ENCODE results near the gene ZNF112.
"Not testable (repeated sequence)": the region's sequence is repeated elsewhere in the genome, so short reads cannot be mapped to it uniquely, and the experiment has no call there.

The ZNF112 gene

DNA sequence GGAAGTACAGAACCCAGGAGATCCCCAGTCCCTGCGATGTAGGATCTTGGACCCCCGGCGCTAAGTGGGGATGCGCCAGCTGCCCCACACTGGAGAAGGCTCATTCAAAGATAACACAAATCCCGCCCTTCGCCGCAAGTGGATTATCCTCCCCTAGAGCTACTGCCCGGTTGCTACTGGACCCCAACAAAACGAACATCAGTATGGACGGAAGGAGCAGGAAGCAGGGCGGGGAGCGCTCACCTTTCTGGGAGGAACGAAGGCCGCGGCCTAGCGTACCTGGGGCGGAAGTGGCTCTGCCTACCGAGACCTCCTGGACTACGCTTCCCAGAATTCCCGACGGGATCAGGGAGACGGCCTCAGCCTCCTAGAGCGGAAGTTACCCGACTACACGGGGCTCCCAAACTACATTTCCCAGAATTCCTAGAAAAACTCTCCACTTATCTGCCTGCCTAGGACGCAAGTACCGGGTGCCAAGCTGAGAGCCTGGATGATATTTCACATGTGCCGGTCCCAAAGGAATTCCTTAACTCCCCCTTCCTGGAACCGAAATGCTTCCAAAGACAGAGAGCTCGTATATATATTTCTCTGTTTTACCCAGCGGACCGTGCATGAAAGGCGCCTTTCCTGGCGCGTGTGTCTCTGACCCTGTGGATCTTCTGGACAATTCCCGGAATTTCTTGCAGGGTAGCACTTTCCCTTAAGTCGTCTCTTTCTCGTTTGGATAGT lies at the start of gene ZNF112:
Gene ZNF112 (minus strand): TSS at position 298 of the 729 bp plus-strand sequence. CDS start 16,141 bp downstream, outside the sequence.
- peak; percentile 67 for DNase-seq

- peak; percentile 90 for DNase-seq
Measured at GRCh38 chr19:44401139-44402115, 44.9 kb upstream of the ZNF112 start, which contains the start of gene ZNF285. TSS of gene ZNF285 (minus strand) at chr19:44401608. CDS start at chr19:44397213, 4,395 bp downstream.

DNA sequence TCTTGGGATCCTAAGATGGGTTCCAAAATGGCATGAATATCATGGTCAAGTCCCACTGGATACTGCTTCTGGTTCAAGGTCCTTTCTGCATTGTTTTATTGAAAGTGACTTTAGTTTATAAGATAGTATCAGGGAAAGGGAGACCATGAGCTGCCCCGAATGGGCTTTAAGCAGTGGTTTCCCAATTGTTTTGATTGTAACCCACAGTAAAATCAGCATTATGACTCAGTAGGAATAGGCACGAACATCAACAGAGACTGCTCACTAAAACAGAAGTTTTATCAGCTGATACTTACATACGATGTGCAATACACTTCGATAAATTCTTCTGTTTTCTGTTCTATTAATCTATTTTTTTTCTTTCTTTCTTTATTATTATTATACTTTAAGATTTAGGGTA lies 32.8 kb upstream of the ZNF112 start:
- not testable (repeated sequence) for DNase-seq

DNA sequence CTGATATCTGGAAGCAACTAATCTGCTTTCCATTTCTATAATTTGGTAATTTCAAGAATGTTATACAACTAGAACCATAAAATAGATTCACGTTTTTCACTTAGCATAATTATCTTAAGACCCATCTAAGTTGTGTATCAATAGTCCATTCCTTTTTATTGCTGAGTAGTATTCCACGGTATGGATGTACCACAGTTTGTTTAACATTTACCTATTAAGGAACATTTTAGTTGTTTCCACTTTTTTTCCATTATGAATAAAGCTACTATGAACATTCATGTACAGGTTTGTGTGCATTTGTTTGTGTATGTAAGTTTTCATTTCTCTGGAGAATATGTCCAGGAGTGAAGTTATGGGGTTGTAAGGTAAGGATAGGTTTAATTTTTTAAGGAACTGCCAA lies 18.3 kb upstream of the ZNF112 start:
- no peak for DNase-seq

DNA sequence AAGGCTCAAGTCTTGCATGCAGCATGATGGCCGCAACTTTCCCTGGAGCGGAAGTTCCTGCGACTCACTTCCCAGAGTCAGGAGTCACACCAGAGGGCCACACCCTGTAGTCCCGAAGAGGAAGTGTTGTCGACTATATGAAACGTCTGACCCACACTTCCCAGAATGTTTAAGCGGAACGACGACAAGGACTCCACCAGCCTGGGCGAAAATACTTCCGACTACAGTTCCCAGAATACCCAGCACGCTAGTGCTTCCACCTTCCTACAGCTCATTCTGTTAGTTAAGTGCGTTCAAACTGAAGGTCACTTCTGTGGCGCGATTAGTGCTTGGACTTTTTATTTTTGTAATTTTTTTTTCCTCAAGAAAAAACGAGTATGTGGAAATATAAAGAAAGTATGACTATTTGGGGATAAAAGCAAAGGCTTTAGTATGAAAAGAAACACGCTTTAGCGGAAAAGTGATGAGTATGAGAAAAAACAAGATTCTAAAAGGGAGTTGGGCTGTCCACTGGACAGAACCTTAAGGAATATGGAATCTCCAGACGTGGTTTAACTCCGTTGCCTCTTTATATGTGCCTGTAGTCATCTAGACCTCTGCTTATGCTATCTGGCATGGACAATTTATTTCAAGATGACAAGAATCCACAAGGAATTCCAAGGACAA lies 15.5 kb upstream of the ZNF112 start:
- no peak for DNase-seq

DNA sequence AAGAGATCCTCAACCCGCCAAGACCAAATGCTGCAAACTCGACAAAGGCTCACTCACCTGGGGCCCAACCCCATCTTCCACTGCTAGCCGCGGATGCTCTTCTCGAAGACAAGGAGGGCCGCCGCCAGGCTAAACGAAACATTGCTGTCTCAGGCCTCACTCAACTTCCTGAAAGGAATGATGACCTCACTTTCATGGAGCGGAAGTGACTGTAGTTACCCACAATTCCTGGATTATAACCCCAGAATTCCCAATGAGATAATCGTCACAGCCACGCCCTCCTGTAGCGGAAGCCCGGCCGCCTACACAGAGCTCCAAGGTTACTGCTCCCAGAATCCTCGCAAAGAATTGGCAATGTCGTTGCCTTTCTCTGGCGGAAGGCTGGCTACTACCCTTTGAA lies 10.5 kb upstream of the ZNF112 start:
- DNase-seq, result no peak

GRCh38 chr19:44346556-44346955 lies 9.9 kb downstream of the ZNF112 start:
- DNase-seq, result no peak

DNA sequence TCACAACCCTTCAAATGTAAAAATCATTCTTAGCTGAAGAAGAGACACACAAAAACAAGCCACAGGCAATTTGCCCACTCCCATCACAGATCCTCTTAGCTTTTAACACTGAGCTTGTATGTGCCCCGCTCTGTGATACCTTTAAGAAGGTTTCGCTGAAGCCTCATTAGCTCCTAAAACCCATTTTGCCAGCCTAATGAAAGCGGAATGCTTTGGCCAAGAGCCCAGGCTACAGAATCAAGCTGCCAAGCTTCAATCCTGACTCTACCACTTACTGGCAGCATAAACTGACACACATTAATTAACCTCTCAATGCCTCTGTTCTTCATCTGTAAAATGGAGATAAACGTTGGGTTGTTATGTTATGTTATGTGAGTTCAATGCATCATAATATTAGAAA lies 10.5 kb downstream of the ZNF112 start:
- peak; percentile 71 for DNase-seq

DNA sequence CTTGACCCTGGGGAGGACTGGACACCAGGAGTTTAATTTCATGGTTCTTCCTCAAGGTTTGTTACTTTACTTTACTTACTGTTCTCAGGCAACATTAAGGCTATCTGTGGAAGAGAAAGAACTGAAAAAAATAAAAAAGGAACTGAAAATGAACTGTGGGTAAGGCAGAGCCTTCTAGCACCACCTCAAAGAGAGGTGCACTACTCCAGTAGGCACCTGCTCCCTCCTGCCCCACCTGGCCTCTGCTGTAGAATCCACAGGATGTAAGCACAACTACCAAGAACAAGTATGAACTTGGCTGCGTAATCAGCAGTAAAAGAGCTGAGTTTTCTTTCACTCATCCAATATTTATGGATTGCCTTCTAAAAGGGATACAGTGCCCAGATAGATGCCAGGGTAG lies 12.2 kb downstream of the ZNF112 start:
- DNase-seq, result peak; percentile 87

DNA sequence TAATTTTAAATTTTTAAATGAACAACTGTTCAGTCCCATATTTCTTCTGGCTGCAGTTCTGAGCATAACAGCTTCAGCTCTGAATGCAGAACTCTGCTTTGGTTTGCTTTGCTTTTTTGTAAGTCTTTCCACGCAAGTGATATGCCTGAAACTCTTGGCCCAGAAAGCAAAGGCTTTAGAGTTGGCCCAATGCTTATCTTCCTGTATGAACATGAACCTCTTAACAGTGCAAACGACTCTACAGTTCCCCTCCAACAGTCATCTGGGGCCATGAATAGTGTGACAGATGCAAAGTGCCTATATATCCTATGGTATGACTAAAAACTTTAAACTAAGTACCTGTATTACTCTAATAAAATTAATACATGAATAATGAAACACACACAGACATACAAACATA lies 14.7 kb downstream of the ZNF112 start:
- no peak for DNase-seq

DNA sequence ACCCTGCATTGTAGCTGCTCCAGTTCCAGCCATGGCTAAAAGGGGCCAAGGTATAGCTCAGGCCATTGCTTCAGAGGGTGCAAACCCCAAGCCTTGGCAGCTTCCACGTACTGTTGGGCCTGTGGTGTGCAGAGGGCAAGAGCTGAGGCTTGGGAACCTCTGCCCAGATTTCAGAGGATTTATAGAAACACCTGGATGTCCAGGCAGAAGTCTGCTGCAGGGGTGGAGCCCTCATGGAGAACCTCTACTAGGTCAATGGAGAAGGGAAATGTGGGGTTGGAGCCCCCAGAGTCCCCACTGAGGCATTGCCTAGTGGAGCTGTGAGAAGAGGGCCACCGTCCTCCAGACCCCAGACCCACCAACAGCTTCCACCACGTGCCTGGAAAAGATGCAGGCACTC lies 21.8 kb downstream of the ZNF112 start:
- not testable (repeated sequence) for DNase-seq

- DNase-seq, result no peak
Measured at GRCh38 chr19:44332145-44332544, 24.3 kb downstream of the ZNF112 start.

DNA sequence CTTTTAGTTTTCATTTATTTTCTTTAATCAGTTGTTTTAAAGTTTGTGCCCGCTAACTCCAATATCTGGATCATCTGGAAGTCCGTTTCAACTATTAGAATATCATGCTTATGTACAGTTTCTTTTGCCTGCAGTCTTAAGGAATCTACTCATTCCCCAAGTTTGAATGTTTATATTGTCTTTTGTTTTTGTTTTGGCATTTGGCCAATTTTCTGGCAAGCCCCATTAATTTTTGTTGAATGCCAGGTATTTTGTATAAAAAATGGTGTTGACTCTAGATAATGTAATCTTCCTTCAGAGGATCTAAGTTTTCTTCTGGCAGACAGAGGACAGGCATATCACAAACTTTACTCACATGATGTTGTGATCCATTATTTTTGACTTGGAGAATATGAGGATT lies 40.6 kb downstream of the ZNF112 start:
- no peak for DNase-seq

DNA sequence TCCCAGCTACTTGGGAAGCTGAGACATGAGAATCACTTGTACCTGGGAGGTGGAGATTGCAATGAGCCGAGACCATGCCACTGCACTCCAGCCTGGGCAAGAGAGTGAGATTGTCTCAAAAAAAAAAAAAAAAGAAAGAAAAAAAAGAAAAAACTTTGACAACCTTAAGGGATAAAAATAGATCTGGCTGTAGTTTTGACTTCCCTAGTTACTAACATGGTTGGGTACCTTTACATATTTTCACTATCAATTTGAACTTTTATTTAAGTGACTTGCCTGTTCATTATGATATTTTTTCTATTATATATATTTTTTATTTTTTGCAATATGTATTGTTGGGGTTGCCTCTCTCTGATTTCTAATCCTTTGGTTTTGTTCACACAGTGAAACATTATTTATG lies 43.2 kb downstream of the ZNF112 start:
- DNase-seq, result no peak

DNA sequence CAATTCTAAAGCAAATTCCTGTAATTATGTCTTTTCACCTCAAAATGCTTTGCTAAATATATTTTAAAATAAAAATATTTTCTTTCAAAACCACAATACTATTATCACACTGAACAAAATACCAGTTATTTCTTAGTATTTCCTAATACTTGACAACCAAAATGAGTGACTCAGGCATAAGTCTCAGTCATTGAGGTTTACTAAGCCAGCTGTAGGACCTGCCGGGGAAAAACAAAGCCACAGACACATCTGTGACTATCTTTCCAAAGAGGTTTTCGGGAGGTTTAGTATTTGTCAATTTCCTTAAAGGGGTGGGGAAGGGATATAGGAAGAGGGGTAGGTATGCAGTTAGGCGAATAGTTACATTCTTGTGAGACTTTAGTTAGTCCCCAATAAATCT lies 48.5 kb downstream of the ZNF112 start:
- DNase-seq, result no peak

GRCh38 chr19:44306283-44306682 lies 50.2 kb downstream of the ZNF112 start:
- DNase-seq, result no peak

DNA sequence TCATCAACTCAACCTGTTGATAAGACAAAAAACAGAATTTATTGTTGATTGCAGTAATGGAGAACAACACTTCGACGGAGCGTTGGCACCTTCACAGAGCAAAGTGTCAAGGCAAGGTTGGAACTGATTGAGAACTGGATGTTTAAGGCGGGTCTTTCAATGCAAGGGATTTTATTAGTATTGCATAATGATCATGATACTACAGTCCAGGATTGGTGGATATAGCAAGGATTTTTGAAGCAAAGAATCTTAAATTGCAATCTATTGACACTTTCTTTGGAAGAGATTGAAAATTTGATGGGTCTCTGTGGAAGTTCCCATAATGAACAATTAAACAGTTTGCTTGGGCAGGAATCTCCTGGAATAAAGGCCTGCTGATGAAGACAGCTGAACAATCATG lies 51.0 kb downstream of the ZNF112 start:
- DNase-seq, result no peak

DNA sequence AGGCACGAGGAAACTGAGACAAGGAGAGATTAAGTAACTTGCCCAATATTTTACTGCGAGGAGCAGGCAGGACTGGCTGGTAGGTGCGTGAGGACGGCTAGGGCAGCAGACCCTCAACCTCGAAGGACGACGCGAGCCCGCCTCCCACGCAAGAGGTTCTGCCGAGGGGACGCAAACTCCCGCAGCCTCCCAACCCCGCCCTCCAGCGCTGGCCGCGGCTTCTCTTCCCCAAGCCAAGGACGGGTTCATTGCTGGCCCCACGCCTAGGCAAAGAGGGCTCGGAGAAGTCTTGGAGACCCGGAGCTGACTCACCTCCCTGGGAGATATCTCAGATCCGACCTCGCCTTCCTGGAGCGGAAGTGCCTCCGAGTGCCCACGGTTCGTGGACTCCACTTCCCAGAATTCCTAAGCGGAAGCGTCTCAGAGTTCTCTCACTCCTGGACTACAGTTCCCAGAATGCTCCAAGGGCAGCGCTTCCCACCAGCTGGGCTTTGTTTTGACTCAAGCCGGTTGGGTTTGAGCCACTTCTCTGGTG lies 51.8 kb downstream of the ZNF112 start, which contains the start of gene ZNF235:
Gene ZNF235 (minus strand): TSS at position 367 of the 535 bp plus-strand sequence. CDS start 1,621 bp downstream, outside the sequence.
- DNase-seq, result peak; percentile 87

GRCh38 chr19:44303976-44304568 lies 52.4 kb downstream of the ZNF112 start:
- DNase-seq, result no peak

GRCh38 chr19:44303320-44303719 lies 53.2 kb downstream of the ZNF112 start:
- no peak for DNase-seq

GRCh38 chr19:44284968-44285367 lies 71.5 kb downstream of the ZNF112 start:
- no peak for DNase-seq

DNA sequence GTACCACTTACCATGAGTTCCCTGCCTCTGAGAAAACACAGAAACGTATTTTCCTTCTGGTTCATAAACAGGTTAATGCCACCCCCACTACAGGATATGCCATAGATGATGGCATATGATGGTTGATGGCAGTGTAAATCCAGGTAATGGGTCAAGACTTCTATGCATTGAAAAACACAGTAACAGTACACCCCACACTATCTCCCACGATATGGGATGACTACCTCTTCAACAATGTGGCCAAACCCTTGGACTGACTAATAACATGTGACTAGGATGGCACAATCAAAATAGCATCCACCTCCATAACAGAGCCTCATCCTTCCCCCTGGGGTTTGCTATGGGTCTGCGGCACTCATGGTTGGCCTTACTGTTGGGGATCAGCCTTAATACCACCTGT lies 73.6 kb downstream of the ZNF112 start:
- DNase-seq, result no peak

Data from RPMI8226 (cell line).